ENCODE measurements around the gene ERF.

ERF gene

DNA sequence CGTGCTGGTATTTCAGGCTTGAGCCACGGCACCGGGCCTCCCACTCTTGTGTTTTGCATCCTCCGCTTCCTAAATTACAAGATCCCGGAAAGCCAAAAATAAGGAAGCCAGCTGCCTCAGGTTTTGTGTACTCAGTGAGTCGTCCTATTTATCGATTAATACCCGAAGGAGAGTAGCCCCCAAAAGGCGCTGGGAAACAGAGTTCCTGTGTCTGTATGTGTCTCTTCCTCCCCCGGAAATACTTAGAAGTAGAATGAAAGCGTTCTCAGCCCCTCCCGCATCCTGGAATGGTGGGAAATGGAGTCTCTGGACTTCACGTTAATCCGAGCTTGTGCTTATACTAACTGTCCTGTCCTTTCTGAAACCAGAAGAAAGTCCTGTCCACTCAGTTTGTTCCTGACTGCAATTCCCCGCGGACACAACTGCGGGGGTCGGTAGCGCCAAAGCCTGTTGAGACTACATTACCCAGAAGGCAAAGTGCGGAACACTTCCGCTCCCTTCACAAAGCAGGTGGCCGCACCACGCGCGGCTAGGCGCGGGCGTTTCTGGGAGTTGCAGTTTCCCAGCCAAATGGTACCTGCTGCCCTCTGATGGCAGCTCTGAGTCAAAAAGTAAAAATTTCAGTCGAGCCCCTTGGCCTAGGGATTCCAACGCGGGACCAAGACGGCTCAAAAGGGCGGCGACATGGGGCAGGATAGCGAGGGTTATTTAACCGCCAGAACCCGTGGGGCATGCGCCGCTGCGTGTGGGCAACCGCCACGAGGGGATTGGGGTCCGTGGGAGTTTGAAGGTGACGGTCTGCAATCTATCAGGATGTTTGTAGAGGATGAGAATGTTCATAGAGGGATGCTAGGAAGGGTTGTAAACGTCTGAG, 10.3 kb downstream of the ERF start:
- TF ChIP-seq L3MBTL2 (conservative IDR thresholded peaks at IDR 0.05) (peak; percentile 52), SUZ12 (IDR thresholded peaks at IDR 0.05) (no peak; the same call in none of the 2 replicates), BHLHE40 (IDR thresholded peaks at IDR 0.05; ENCODE audit: borderline replicate concordance) (no peak), ELF4 (IDR thresholded peaks at IDR 0.05) (peak; percentile 98), TARDBP (IDR thresholded peaks at IDR 0.05) (no peak), ZNF384 (IDR thresholded peaks at IDR 0.05) (no peak)
- peak; percentile 78 for DNase-seq (ENCODE audit: extremely low spot score)
- ChIA-PET CTCF (interaction anchor here (0.6 to 4.6 kb wide), 4 partner anchors 35 to 60 kb away, joined by 3 to 53 read pairs (median 4); no protein-coding TSS in a partner anchor), POLR2A (interaction anchor here (0.6 to 8.0 kb wide), 7 partner anchors 11 to 55 kb away, joined by 3 to 140 read pairs (median 3); no protein-coding TSS in a partner anchor)

DNA sequence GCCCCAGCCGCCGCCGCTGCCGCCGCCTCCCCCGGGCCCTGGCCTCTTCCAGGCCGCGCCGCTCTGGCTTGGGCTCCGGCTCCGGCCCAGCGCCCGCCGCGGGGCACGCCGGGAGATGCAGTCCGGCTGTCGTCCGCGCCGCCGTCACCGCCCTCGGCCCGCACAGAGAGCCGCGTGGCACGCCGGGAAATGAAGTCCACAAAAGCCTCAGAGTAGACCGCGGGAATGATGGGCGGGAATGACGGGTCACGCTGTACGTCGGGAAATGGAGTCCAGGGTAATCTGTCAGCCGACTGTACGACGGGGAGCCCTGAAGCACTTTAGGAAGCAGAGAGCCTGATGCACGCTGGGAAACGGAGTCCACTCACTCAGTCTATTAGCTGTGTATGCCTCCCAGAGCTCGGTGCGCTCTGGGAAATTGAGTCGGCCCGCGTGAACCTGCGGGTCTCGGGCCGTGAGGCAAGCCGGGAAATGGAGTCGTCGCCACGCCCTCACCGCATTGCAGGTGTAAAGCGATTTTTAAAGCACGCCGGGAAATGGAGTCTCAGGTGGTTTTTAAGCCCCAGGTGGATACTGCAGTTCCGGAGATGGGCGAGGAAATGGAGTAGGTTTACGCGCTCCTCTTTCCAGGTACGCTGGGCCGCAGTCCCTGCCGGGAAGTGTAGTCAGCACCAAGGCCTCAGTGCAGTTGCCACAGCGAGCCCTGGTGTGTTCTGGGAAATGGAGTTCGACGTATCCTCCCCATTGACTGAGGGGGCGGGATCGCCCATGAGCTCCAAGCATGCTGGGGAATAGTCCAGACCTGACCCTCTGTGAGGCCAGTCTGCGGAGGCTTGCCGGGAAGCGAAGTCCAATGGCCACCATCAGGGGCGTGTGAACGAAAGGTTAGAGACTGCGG, 12.2 kb downstream of the ERF start, which contains the start of gene GSK3A:
GSK3A (minus strand) TSS at position 91 of the 898 bp plus-strand sequence. CDS start 137 bp downstream, outside the sequence.
- TF ChIP-seq PKNOX1 (IDR thresholded peaks at IDR 0.05), result peak; percentile 97
- peak; percentile 89 for TF ChIP-seq CTBP1 (IDR thresholded peaks at IDR 0.05; ENCODE audit: borderline replicate concordance)
- TF ChIP-seq L3MBTL2 (conservative IDR thresholded peaks at IDR 0.05), result peak; percentile 37; the same call in 1 of the 2 replicates
- TF ChIP-seq ELF4 (IDR thresholded peaks at IDR 0.05), result peak; percentile 79
- TF ChIP-seq FOXA1 (IDR thresholded peaks at IDR 0.05), result no peak
- peak; percentile 82 for TF ChIP-seq SUZ12 (IDR thresholded peaks at IDR 0.05)
- no peak for TF ChIP-seq BHLHE40 (IDR thresholded peaks at IDR 0.05; ENCODE audit: borderline replicate concordance)
- ChIA-PET POLR2A (interaction anchor here (0.6 to 8.0 kb wide), 28 partner anchors 9 to 283 kb away, joined by 3 to 140 read pairs (median 4); partner anchors contain the start of genes DEDD2, ERF, PAFAH1B3 and PRR19), CTCF (interaction anchor here (0.6 to 1.7 kb wide), 3 partner anchors 36 to 69 kb away, joined by 3 to 10 read pairs (median 3); no protein-coding TSS in a partner anchor)
- DNase-seq (ENCODE audit: extremely low spot score), result peak; percentile 86

GRCh38 chr19:42242069-42242511, 12.8 kb downstream of the ERF start:
- TF ChIP-seq HDGF (IDR thresholded peaks at IDR 0.05; ENCODE audit: borderline replicate concordance) (no peak), PKNOX1 (IDR thresholded peaks at IDR 0.05) (no peak), ELF4 (IDR thresholded peaks at IDR 0.05) (no peak), CTBP1 (IDR thresholded peaks at IDR 0.05; ENCODE audit: borderline replicate concordance) (no peak), ARNT (IDR thresholded peaks at IDR 0.05) (0 out of 2 replicates have a peak, but pooled peaks have one; percentile 41), BHLHE40 (IDR thresholded peaks at IDR 0.05; ENCODE audit: borderline replicate concordance) (no peak)
- DNase-seq (ENCODE audit: extremely low spot score), result no peak
- ChIA-PET POLR2A (interaction anchor here (0.6 to 8.0 kb wide), 14 partner anchors 10 to 283 kb away, joined by 3 to 140 read pairs (median 4); partner anchors contain the start of genes DEDD2, RABAC1 and ZNF526), CTCF (interaction anchor here (1.7 kb wide), 1 partner anchor 37 kb away, joined by 10 read pairs; no protein-coding TSS in a partner anchor)

DNA sequence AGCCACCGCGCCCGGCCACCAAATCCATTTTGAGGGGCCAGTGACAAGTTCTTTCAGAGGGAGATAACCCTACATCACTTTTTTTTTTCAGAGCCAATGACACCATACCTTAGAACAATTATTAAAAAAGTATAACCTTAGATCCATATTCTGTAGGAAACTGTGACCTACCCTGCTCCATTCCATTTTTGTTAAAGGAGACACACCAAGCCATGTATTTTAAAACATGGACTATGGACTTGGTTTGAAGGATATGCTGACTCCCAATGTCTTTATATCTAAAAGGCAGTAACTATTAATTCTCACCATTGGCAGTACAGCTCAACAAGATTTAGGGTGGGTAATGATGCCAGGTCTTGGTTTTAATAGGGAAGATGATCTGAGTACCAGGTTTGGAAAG, 13.6 kb downstream of the ERF start:
- POLR2A ChIA-PET, result interaction anchor here (0.9 to 8.0 kb wide), 4 partner anchors 14 to 39 kb away, joined by 3 to 140 read pairs (median 11); partner anchors contain the start of gene ZNF526
- no peak for DNase-seq (ENCODE audit: extremely low spot score)
- CTCF ChIA-PET, result no interaction called here
- no peak for TF ChIP-seq HDGF (IDR thresholded peaks at IDR 0.05; ENCODE audit: borderline replicate concordance)
- TF ChIP-seq ZNF384 (IDR thresholded peaks at IDR 0.05), result no peak
- no peak for TF ChIP-seq LEF1 (IDR thresholded peaks at IDR 0.05; ENCODE audit: borderline replicate concordance)
- TF ChIP-seq SP1 (IDR thresholded peaks at IDR 0.05), result no peak
- TF ChIP-seq NFRKB (IDR thresholded peaks at IDR 0.05), result no peak
- TF ChIP-seq L3MBTL2 (conservative IDR thresholded peaks at IDR 0.05), result no peak
- TF ChIP-seq ELF4 (IDR thresholded peaks at IDR 0.05), result no peak

GRCh38 chr19:42239544-42240220, 15.2 kb downstream of the ERF start:
- TF ChIP-seq ZNF384 (IDR thresholded peaks at IDR 0.05), result no peak
- no peak for TF ChIP-seq TARDBP (IDR thresholded peaks at IDR 0.05)
- TF ChIP-seq BHLHE40 (IDR thresholded peaks at IDR 0.05; ENCODE audit: borderline replicate concordance), result no peak
- no peak for DNase-seq (ENCODE audit: extremely low spot score)
- ChIA-PET POLR2A (interaction anchor here (0.8 to 1.3 kb wide), 3 partner anchors 9 to 40 kb away, joined by 4 to 6 read pairs (median 5); no protein-coding TSS in a partner anchor), CTCF (no interaction called here)

- CTCF ChIA-PET, result interaction anchor here (0.7 kb wide), 1 partner anchor 9 kb away, joined by 5 read pairs; no protein-coding TSS in a partner anchor
- POLR2A ChIA-PET, result interaction anchor here (1.8 to 5.2 kb wide), 2 partner anchors 9 to 14 kb away, joined by 5 to 30 read pairs; partner anchors contain the start of gene ZNF526
- TF ChIP-seq ELF4 (IDR thresholded peaks at IDR 0.05), result no peak
- TF ChIP-seq SUZ12 (IDR thresholded peaks at IDR 0.05), result no peak
- no peak for TF ChIP-seq HDGF (IDR thresholded peaks at IDR 0.05; ENCODE audit: borderline replicate concordance)
- no peak for TF ChIP-seq SP1 (IDR thresholded peaks at IDR 0.05)
- TF ChIP-seq BHLHE40 (IDR thresholded peaks at IDR 0.05; ENCODE audit: borderline replicate concordance), result no peak
- TF ChIP-seq FOXA1 (IDR thresholded peaks at IDR 0.05), result no peak
- no peak for TF ChIP-seq LEF1 (IDR thresholded peaks at IDR 0.05; ENCODE audit: borderline replicate concordance)
- TF ChIP-seq ARNT (IDR thresholded peaks at IDR 0.05), result no peak
- no peak for TF ChIP-seq NFRKB (IDR thresholded peaks at IDR 0.05)
- no peak for TF ChIP-seq FOXK2 (IDR thresholded peaks at IDR 0.05)
- TF ChIP-seq FOXM1 (IDR thresholded peaks at IDR 0.05; ENCODE audit: borderline replicate concordance), result no peak
- DNase-seq (ENCODE audit: extremely low spot score), result no peak
These were observed 19.7 kb downstream of the ERF start for GRCh38 chr19:42235181-42235580.
